ENCODE results near the gene MGAT4C.
A peak's percentile ranks its signal among the peaks of the same experiment; 100 is the strongest.
"Not testable (repeated sequence)": the region's sequence is repeated elsewhere in the genome, so short reads cannot be mapped to it uniquely, and the experiment has no call there.

The MGAT4C gene

DNA sequence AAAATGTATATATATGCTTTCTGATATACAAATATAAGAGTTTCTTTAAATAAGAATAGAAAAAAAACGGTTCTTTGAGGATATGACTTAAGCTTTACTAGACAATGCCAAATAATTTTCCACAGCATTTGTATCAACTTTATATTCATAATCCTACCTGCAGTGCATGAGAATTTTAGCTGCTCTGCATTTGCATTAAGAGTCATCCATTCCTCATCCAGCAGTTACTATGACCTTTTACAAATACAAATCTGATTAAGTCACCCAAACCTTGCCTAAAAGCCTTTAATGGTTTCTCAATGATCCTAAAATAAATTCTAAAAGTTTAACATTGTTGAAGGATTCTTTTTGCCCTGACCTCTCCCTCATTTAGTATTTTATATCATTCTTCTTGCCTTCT is 116.5 kb downstream of the MGAT4C start:
- DNase-seq (ENCODE audit: low read depth, low spot score), result no peak
- H3K27ac ChIP-seq, result no peak overlapping the region

DNA sequence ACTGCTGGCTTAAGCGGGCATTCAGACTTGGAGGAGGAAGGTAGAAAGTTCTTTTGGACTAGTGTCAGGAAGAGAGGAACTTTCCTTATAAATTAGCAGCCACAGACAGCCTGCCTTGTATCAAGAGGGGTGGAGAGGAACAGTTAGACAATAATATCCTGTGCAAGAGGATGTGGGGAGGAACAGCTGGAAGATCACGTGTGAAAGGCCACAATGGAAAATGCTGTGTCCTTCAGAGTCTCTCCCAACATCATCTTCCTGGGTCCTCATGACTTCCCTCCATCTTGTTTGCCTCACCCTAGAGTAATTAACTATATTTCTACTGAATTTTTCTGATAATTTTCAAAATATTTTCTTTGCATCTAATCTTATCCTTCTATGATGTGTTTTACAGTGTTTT is 117.4 kb downstream of the MGAT4C start:
- DNase-seq (ENCODE audit: low read depth, low spot score), result no peak
- H3K27ac ChIP-seq, result no peak overlapping the region

DNA sequence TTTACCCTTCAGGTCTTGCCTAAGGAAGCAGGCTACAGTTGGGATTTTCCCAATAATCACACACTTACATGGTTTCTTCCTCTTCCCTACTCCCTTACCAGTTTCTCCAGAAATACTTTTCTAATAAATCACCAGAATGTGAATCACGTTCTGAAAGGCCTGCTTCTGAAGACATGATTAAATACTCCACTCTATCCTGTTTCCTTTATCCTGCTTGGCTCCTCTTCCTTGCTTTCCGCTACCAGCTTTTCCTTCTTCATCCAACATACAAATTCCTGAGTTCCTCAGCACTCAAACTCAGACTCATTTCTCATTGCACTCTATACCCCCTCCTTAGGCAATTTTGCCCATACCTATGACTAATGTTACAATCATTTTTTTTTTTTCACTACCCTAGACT is 118.3 kb downstream of the MGAT4C start:
- H3K27ac ChIP-seq, result peak overlapping the region; percentile 48
- peak; percentile 16 for DNase-seq (ENCODE audit: low read depth, low spot score)

DNA sequence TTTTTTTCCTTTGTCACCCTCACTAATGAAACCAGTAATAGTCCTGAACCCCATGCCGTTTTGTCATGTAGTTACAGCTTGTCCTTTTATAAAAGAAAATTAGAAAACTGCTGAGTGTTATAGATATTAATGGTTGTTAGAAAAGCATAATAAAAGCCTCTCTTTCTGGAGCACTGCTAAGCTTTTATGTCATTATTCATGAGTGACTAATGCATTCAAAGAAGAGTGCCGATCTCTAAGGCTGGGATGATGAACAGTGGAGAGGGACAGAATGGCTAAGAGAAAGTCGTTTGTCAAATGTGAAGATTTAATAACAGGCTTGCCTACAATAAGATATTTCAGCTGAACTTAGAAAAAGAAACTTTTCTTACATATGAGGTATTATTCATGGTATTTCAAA is 121.6 kb downstream of the MGAT4C start:
- no peak overlapping the region for H3K27ac ChIP-seq
- DNase-seq (ENCODE audit: low read depth, low spot score), result no peak

DNA sequence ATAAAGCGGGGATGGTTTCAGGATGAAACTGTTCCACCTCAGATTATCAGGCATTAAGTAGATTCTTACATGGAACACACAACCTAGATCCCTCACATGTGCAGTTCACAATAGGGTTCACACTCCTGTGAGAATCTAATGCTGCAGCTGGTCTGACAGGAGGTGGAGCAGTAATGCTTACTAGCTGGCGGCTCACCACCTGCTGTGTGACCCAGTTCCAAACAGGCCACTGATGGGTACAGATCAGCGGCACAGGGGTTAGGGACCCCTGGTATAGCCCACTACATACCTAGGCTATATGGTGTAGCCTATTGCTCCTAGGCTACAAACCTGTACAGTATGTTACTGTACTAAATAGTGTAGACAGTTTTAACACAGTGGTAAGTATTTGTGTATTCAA is 129.3 kb downstream of the MGAT4C start:
- H3K27ac ChIP-seq; DNase-seq (ENCODE audit: low read depth, low spot score): not testable (repeated sequence)

DNA sequence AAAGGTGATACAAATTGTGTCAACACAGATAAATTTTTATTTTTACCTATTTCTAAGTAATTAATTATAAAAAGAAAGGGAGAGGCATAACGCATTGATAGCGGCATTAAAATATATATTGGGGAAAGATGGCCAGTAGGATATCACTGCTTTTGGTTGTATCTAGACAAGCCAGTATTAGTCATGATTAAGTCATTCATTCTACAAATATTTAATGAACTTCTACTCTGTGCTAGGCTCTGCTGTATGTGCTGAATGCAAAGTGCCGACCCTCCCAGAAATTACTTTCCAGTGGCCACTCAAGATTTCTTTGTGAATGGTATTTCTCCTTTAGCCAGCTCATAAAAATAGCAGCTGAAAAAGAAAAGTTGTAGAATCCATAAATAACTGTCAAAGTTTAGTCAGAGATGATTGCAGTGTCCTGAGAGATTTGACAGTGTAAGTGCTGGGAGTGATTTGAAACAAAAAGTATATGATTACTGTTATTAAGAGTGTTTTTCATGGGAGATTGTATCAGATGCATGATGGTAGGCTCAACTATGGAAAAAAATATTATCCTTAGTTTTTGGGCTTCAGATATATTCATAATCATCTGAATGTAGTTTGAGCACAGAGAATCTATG is 133.2 kb downstream of the MGAT4C start:
- no peak for DNase-seq (ENCODE audit: low read depth, low spot score)
- no peak overlapping the region for H3K27ac ChIP-seq

DNA sequence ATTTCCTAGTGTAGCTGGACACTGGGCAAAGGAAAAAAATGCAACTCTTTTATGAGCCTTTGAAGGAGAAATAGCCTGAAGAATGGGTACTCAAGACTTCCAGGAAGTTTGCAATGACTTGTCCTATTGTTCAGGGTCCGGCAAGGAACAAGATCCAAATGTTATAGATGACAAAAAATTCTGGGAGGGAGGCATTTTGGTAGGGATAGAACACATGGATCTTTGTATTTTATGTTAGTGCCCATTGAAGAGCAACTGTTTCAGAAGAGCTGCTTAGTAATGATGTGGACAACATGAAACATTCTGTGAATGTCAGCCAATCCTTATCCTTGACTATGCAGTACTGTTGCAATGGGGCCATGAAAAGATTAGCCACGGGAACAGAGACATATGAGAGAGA is 138.0 kb downstream of the MGAT4C start:
- no peak overlapping the region for H3K27ac ChIP-seq
- no peak for DNase-seq (ENCODE audit: low read depth, low spot score)

DNA sequence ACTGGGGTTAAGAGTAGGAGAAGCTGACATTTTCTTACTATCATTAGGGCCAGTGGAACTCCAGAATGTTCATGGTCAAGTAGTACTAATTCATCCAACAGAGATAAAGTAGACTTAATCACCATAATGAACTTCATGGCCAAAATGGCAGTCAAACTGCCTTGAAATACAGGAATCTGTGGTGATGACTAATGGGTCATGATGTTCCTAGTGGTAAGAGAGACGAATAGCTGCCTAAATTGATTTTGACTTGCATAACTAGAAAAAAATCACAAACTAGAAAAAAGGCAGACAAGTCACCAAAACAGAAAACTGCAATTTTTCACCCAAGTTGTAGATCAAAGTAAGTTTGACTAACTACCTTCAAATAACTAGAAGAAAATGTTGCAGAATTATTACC is 138.5 kb downstream of the MGAT4C start:
- H3K27ac ChIP-seq, result no peak overlapping the region
- no peak for DNase-seq (ENCODE audit: low read depth, low spot score)

DNA sequence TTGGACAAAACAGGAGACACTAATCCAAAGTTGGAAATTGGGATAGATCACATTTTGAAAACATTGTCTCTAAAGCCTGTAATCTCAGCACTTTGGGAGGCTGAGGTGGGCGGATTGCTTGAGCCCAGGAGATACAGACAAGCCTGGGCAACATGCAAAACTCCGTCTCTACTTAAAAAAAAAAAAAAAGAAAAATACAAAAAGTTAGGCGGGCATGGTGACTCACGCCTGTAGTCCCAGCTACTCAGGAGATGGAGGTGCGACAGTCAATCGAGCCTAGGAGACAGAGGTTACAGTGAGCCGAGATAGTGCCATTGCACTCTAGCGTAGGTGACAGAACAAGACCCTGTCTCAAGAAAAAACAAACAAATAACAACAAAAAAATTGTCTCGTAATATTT is 152.1 kb downstream of the MGAT4C start:
- DNase-seq (ENCODE audit: low read depth, low spot score), result no peak
- H3K27ac ChIP-seq, result no peak overlapping the region

DNA sequence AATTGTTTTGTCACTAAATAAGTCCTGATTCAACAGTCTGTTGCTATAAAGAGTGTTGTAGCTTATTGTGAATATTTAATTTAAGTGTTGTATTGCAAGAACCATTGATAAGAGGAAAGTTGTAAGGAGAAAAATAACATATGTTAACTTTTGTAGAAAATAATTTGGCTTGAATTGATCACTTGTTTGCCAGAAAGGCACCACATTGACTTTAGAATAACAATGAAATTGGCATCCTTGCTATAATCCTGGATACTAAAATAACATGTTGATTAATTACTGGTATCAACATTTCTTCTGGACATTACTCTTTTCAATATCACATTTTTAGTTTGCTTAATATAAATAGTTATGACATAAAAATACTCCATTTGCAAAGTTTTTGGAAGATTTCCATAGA is 159.0 kb downstream of the MGAT4C start:
- H3K27ac ChIP-seq, result no peak overlapping the region
- no peak for DNase-seq (ENCODE audit: low read depth, low spot score)

DNA sequence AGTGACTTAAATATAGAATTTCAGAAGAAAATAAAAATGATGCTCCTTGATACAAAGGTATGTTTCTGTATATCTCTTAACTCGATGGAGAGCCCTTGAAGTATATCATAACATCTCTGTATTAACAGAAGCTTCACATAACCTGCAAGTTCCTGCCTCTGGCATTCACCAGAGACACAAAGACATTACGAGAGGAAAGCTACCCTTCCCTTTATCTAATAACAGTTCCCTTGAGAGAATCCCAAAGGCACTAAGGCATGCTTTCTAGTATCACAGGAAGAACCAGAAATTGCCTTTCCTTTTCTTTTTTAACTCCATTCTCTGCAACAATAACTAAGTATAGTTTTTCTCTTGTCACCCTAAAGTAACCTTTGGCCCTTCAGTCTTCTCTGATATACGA is 164.5 kb downstream of the MGAT4C start:
- H3K27ac ChIP-seq, result no peak overlapping the region
- no peak for DNase-seq (ENCODE audit: low read depth, low spot score)

DNA sequence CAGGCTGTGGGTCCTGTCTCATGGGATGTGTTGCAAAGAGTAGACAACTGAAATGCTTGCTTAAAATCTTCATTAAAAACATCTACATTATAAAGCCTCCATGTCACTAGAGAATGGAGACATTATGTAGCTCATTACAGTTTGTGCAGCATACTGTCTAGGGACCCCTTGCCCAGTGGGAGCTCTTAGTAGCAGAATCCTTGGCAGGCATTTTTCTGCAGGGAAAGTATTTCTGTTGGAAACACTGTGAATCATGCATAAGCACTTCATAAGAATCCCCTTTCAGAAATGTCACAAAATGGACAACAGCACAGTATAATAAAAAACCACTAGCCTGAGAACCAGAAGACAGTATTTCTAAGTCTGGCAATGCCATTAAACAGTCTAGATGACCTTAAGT is 174.3 kb downstream of the MGAT4C start:
- H3K27ac ChIP-seq, result no peak overlapping the region
- no peak for DNase-seq (ENCODE audit: low read depth, low spot score)

DNA sequence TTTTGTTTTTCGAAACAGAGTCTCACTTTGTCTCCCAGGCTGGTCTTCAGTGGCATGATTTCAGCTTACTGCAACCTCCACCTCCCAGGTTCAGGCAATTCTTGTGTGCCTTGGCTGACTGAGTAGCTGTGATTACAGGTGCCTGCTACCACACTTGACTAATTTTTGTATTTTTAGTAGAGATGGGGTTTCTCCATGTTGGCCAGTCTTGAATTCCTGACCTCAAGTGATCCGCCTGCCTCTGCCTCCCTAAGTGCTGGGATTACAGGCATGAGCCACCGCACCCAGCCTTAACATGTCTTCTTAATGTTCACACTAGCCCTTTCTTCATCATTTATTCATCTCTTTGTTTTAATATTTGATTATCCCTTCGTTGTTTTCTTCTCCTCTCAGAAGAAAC is 197.1 kb downstream of the MGAT4C start:
- not testable (repeated sequence) for H3K27ac ChIP-seq; DNase-seq (ENCODE audit: low read depth, low spot score)

DNA sequence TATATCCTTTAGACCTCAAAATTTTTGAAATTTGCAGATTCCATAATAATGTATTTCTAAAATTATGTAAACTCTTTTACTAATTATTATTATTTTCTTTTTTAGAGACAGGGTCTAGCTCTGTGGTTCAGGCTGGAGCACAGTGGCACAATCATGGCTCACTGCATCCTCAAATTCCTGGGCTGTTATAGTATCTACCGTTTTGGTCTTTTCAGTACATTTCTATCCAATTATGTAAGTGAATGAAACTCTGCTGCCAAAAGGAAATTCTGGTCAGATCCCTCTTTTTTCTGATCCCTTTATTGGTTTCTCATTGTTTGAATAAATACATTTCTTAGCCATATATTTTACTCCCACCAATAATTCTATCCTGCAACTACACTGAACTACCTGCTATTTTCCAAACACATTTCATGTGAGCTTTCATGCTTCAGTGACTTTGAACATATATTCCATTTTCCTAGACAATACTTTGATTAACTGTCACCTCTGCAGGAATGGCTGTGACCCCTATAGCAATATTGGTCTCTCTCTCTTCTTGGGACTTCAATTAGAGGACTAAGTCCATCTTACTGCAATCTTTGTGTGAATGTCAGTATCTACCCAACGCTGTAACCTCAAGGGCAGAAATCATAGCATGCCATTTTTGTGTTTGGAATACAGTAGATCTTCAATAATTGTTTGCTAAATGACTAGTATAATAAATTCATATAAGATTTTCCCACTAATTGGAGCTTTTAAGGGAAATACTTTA is 198.9 kb downstream of the MGAT4C start:
- DNase-seq (ENCODE audit: low read depth, low spot score), result no peak
- no peak overlapping the region for H3K27ac ChIP-seq

DNA sequence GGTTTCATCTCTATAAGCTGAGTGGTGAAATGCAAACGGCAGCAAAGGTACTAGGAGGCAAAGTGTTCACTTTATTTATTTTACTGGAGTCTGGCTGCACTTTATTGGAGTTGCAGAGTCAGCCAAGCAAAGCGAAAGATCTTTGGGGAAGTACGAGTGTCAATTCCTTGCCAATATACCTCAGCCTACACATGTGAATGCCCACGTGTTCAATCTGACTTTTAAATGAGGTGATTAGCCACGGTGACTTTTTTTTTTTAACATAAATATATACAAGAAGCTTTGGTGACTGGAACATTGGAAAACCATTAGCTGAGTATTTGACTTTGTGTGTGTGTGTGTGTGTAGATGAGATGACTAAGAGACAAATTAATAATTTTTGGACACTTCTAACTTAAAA is 203.3 kb downstream of the MGAT4C start:
- DNase-seq (ENCODE audit: low read depth, low spot score), result no peak
- no peak overlapping the region for H3K27ac ChIP-seq

DNA sequence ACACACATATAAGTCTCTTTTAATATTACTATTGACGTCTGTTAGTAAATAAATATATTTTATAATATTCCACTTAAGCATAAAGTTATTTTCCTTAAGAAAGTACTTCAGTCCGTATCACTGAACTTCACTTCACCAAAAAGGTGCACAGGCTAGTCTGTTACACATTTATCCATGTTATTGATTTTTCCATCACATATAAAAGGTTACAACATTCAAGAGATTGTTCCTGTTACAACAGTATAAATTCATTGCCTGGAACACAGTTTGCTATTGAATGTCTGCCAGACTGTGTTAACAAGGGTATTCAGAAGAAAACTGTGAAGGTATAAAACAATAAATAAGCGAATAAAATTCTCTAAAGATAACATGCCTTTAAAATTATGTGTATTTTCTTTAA is 206.2 kb downstream of the MGAT4C start:
- no peak for DNase-seq (ENCODE audit: low read depth, low spot score)
- H3K27ac ChIP-seq, result no peak overlapping the region

DNA sequence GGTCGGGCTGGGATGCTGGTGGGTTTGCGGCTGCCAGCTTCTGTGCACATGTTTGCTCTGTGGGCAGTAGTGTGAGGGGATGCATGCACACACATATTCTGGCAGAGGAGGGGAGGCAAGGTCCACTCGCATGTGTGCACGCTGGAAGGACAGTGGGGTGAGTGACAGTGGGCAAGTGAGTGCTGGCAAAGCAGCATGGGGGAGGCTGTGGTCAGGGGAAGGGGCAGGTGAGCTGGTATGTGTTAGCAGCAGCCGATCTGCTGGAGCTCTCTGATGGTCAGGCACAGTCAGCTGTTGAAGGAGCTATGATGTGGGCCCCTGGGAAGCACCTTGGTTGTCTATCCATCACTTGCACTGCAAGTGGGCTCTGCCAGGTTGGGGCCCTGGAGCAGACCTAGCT is 211.8 kb downstream of the MGAT4C start:
- H3K27ac ChIP-seq, result no peak overlapping the region
- DNase-seq (ENCODE audit: low read depth, low spot score), result no peak

DNA sequence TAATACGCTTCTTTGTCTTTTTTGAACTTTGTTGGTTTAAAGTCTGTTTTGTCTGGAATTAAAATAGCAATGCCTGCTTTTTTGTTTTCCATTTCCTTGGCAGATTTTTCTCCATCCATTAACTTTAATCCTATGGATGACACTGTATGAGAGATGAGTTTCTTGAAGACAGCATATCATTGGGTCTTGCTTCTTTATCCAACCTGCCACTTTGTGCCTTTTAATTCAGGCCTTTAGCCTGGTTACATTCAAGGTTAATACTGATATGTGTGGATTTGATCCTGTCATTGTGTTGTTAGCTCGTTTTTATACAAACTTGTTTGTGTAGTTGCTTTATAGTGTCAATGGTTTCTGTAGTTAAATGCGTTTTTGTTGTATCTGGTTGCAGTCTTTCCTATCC is 214.1 kb downstream of the MGAT4C start:
- no peak overlapping the region for H3K27ac ChIP-seq
- no peak for DNase-seq (ENCODE audit: low read depth, low spot score)

DNA sequence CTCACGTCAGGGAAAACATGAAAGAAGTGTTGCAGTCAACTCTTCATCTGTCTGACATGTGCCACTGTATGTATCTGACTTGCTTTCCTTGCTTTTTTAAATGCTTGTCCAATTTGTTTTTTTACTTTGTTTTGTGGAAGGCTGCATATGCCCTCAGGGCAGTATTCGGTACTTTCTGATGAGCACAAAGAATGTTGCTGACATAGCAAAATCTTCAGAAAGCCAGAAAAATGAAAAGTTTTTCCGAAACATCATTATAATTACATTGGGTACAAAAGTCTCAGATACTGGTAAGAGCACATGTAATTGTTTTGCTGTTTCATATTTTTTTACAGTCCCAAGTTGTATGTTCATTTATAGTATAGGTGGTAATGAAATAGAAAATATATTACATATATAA is 237.8 kb downstream of the MGAT4C start:
- DNase-seq (ENCODE audit: low read depth, low spot score), result no peak
- H3K27ac ChIP-seq, result no peak overlapping the region

DNA sequence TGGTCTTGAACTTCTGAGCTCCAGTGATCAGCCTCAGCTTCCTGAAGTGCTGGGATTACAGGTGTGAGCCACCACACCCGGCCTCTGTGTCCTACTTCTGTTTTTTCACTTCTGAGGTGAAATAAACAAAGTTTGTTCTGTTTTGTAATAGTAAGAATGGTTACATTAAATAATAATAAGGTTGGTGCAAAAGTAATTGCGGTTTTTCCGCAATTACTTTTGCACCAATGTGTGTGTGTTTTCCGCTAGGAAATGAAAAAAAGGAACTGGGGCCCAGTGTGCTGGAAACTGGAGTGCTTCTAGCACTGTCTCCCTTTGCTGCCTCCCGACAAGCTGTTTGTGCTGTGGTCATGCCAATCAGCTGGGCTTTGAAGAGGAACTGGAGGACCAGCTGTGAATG is 241.2 kb downstream of the MGAT4C start:
- no peak overlapping the region for H3K27ac ChIP-seq
- no peak for DNase-seq (ENCODE audit: low read depth, low spot score)

DNA sequence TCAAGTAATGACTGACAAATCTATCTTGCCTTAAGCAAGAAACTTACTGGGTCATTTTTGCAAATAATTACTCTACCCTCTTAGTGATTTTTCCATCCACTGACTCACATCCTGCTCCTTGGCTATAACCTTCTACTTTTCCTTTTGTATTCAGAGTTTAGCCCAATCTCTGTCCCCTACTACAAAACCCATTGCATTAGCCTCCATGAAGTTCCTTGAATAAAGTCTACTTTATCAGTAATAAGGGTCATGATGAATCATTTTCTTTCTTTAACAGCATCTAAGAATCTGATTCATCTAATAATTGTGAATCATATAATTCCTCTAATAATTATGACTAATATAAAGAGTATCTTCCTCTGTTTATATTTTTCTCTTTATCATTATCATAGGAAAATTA is 249.5 kb downstream of the MGAT4C start:
- no peak for DNase-seq (ENCODE audit: low read depth, low spot score)
- no peak overlapping the region for H3K27ac ChIP-seq

DNA sequence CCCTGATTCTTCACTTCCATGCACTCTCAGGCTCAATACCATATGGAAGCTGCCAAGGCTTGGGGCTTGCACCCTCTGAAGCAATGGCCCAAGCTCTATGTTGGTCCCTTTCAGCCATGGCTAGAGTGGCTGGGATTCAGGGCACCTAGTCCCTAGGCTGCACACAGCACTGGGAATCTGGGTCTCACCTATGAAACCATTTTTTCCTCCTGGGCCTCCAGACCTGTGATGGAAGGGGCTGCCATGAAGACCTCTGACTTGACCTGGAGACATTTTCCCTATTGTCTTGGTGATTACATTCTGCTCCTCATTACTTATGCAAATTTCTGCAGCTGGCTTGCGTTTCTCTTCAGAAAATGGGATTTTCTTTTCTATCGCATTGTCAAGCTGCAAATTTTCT is 258.1 kb downstream of the MGAT4C start:
- H3K27ac ChIP-seq, result no peak overlapping the region
- DNase-seq (ENCODE audit: low read depth, low spot score), result no peak
